ENCODE data around the gene SLC24A3.

GRCh38 chr20:19624221-19624965 lies 412.0 kb downstream of the SLC24A3 start:
- no peak for TF ChIP-seq CTCF (conservative IDR thresholded peaks at IDR 0.05; ENCODE audit: low read depth in 2 of 2)
- no peak for TF ChIP-seq ZNF331 (CRISPR knock-in tag; IDR thresholded peaks at IDR 0.05; ENCODE audit: low read depth)
- no peak for TF ChIP-seq JUNB (IDR thresholded peaks at IDR 0.05; ENCODE audit: unreplicated experiment)
- TF ChIP-seq REST (IDR thresholded peaks at IDR 0.05; ENCODE audit: unreplicated experiment) = no peak
- no peak for TF ChIP-seq POLR2AphosphoS5 (IDR thresholded peaks at IDR 0.05; ENCODE audit: low read depth)
- TF ChIP-seq EZH2 (IDR thresholded peaks at IDR 0.05; ENCODE audit: low read depth, unreplicated experiment) = no peak
- no peak for TF ChIP-seq EZH2phosphoT487 (IDR thresholded peaks at IDR 0.05; ENCODE audit: unreplicated experiment)
- no peak for TF ChIP-seq ETS1 (IDR thresholded peaks at IDR 0.05)
- no peak for TF ChIP-seq NANOG (IDR thresholded peaks at IDR 0.05; ENCODE audit: borderline replicate concordance)
- TF ChIP-seq ZNF114 (CRISPR knock-in tag; IDR thresholded peaks at IDR 0.05) = no peak
- no peak for TF ChIP-seq STAT1 (IDR thresholded peaks at IDR 0.05; ENCODE audit: unreplicated experiment)
- TF ChIP-seq CREB1 (CRISPR knock-in tag; IDR thresholded peaks at IDR 0.05; ENCODE audit: low read depth) = no peak
- no peak for TF ChIP-seq ZNF462 (CRISPR knock-in tag; IDR thresholded peaks at IDR 0.05)
